ENCODE data around the gene RPLP1.
"Not testable (repeated sequence)": the region's sequence is repeated elsewhere in the genome, so short reads cannot be mapped to it uniquely, and the experiment has no call there.

Gene RPLP1

DNA sequence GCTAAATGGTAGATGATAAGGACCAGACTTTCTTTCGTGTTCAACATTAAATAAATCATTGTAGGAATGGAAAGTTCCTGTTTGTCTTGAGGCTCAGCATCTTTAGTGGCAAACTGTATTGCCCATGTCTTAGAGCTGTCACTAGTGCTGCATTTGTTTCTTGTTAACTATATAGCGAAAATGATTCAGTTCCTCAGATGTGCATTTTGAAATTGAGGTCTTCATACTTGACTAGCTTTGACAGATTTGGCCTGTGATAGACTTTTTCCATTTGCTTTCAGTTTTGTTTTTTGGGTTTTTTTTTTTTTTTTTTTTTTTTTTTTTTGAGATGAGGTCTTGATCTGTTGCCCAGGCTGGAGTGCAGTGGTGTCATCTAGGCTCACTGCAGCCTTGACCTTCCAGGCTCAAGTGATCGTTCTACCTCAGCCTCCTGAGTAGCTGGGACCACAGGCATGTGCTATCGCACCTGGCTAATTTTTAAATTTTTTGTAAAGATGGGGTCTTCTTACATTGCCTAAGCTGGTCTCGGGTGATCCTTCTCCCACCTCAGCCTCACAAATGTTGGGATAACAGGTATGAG is 9.5 kb upstream of the RPLP1 start:
- no peak for DNase-seq

DNA sequence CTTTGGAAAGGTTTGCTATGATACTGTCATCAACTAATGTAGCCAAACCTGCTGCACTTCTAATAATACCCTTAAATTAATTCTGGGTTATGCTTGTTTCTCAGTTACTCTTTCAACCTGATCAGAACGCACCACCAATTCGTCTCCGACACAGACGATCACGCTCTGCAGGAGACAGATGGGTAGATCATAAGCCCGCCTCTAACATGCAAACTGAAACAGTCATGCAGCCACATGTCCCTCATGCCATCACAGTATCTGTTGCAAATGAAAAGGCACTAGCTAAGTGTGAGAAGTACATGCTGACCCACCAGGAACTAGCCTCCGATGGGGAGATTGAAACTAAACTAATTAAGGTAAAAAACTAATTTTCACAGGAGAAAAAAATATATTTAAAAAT is 7.9 kb upstream of the RPLP1 start:
- no peak for DNase-seq

DNA sequence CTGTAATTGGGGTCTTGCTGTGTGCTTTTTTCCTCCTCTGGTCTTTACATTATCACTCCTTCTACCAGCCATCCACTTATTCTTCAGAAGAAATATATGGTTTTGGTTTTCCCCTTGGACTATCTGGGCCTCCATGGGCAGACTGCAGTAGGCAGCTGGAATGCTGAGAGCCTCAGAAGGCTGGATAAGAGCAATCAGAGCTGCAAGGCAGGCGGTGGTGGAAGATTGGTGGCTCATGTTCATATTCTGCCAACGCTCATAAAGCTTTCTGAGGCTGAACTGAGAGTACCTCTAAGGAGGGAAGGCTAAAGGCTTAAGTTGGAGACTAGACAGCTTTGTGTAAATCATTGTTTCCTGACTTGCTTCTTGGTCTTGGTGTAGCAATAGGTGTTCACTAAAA is 5.7 kb upstream of the RPLP1 start:
- no peak for DNase-seq

DNA sequence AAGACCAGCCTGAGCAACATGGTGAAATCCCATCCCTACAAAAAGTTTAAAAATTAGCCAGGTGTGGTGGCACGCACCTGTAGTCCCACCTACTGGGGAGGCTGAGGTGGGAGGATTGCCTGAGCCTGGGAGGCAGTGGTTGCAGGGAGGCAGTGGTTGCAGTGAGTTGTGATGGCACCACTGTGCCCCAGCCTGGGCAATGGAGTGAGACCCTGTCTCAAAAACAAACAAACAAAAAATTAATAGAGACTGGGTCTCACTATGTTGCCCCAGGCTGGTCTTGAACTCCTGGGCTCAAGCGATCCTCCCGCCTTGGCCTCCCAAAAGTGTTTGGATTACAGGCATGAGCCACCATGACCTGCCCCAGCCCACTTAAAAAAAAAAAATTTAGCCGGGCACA is 2.4 kb upstream of the RPLP1 start:
- DNase-seq: not testable (repeated sequence)

DNA sequence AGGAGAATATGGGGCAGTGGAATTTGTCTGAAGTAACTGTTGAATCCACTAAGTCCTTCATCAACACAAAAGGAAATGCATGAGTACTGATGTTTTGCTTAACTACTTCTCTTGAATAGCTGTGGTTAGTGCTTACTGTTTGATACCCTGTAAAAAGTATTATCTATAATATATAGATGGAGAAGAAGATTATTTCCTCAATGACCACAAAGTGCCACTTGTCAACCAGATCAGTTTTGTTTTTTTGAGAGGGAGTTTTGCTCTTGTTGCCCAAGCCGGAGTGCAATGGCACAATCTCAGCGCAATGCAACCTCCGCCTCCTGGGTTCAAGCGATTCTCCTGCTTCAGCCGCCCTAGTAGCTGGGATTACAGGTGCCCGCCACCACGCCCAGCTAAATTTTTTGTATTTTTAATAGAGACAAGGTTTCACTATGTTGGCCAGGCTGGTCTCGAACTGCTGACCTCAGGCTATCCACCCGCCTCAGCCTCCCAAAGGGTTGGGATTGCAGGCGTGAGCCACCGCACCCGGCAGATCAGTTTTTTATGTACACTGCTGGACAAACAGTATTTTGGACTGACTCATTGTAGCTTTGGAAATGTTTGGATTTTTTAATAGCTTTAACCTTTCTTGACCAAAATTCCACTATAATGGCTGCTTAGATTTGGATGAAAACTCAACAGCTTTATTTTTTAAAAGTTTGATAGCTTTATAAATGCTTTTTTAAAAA is 1.5 kb upstream of the RPLP1 start:
- no peak for DNase-seq

DNA sequence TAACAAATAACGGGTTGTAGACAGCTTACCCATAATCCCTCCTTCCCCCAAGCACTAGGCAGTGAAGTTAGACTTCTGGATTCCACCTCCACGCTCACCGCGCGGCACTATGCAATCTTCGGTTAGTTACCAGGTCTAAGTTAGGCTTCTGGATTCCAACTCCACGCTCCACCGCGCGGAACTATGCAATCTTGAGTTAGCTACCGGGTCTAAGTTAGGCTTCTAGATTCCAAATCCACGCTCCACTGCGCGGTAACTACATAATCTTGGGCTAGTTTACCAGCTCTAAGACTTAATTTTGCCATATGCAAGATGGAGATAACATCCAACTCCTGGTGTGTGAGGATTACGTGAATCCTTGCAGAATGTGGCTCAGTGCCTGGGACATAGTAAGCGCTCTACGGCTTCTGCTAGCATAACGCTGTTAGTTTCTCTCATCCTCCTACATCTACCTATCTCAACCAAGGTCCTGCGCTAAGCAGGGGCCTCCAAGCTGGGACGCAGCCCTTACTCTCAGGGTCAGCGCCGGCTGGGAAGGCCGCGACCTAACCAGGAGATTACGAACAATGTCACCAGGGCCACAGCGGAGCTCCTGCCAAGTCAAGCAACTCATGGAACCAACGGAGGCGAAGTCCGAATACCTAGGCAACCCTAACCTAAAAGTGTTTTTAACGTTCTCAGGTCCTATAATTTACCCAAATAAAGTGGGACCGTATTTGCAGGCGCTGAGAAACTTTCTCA is 497 bp upstream of the RPLP1 start:
- DNase-seq: no peak

DNA sequence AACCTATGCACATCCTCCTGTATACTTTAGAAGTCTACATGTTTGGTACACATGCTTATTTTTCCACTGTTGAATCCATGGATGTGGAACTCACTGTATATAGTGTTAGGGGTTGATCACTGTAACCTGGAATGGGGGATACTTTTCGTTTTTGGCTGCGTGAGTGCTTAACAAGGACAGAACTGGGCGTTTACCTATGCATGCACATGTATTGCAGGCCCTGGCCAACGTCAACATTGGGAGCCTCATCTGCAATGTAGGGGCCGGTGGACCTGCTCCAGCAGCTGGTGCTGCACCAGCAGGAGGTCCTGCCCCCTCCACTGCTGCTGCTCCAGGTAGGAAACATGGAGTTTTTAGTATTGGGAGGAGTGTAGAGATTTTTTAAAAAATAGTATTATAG is 2.3 kb downstream of the RPLP1 start:
- no peak for DNase-seq

DNA sequence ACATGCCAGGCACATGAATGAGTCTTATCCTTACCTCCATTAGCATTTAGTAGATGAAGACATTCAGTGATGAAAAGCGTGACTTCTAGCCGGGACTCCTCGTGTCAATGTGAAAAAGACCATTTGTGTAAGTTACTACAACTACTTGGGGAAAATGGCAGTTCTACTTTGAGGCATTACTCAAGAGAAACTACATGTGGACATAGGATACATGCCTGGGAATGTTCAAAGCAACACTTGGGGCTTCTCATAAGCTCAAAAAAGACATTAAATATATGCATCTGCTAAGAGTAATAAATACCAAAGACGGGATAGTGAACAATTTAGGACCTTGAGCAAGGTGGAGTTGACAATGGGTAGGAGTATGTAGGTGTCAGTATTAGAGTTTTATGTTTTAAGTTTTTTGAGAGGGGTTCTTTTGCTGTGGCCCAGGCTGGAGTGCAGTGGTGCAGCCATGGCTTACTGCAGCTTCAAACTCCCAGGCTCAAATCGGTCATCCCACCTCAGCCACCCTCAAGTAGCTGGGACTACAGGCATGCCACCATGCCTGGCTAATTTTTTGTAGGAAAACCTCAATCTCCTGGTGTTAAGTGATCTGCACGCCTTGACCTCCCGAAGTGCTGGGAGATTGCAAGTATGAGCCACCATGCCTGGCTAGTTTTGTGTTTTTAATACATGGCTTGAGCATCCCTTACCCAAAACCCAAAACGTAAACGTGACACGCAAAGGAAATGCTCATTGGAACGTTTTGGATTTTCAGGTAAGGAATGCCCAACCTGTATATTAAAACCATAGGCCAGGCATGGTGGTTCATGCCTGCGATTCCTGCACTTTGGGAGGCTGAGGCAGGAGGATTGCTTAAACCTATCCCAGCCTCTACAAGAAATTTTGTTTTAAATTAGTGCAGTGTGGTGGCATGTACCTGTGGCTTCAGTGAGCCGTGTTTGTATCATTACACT is 3.9 kb downstream of the RPLP1 start:
- no peak for DNase-seq

DNA sequence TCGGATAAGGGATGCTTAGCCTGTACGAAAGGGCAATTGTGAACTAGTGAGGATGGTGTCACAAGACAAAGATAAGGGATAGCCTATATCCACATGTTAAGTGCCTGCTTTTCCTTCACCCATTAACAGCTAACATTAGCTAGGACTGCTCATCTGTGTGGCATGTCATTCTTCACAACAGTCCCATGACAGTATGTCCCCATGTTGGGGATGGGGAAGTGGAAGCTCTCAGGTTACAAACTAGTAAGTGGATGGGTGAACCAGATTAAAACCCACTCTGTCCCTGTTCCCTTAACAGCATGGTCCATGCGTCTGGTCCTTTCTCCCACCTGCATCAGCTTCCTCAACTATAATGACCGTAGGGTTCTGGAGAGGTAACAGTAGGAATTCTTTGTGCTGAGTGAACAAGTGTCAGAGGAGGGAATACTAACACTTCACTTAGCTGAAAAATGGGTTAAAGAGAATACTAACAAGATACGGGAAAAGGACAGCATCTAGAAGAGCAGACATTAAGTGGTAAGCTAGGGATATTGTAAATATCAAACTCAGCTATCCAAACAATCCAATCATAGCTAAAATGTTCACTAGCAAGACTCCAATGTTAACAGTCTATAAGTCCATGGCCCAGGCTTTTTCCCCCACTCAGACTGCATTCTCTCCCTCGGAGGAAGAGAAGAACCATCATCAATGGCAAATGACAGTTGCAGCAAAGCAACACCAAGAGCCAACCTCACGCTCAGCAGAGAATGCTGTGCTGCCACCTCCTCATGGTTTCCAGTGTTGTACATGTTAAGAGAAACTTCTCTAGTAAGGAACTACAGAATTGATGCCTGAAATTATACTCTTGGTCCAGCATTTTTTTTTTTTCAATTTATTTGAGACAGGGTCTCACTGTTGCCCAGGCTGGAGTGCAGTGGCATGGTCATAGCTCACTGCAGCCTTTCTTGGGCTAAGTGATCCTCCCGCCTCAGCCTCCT is 5.0 kb downstream of the RPLP1 start:
- no peak for DNase-seq

DNA sequence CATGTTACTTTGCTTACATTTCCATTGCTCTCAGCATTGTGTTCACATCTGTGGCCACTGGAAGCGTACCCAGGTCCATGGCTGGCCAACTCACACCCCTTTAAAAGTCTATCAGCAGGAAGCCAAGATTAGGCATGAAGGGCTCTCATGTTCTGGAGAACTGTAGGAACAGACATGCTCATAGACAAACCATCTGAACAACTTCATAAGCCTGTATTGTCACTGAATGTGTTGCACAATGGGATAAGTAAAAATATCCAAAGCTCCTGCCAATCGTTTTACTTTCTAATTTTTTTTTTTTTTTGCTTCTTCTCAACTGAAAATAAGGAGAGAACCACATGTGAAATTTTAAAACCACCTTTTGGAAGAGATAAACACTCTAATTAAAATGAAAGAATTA is 6.4 kb downstream of the RPLP1 start:
- no peak for DNase-seq

DNA sequence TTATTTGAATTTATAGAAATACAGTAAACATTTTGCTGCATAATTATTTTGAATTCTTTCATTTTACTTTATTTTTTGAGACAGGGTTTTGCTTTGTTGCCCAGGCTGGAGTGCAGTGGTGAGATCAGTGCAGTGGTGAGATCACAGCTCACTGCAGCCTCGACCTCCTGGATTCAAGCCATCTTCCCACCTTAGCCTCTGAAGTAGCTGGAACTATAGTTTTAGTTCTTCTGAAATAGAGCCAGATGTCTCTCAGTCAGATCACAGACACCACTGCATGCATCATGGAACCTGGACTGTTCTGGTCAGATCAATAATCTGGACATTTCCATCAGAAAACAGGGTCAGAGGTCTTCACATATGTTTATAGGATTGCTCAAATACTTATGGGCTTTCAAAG is 7.9 kb downstream of the RPLP1 start:
- DNase-seq: no peak

DNA sequence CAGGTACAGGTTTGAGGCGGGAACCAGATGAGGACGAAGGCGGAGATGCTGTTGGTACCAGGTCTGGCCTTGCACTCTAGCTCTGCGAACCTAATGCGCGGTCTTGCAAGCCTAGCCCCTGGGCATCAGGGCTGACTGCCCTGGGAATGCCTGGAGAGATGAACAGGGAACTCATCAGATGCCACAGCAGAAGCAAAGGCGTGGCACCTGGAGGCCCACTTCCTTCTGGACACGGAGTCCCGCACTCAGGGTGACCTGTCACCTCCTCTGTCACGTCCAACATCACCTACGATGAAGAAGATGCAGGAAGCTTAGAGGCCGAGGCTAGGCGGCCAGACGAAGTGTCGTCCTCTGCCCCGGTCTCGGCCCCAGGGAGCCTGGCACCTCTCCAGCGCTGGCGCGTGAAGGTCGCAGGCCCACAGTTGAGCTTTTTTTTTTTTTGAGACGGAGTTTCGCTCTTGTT is 9.4 kb downstream of the RPLP1 start:
- no peak for DNase-seq

DNA sequence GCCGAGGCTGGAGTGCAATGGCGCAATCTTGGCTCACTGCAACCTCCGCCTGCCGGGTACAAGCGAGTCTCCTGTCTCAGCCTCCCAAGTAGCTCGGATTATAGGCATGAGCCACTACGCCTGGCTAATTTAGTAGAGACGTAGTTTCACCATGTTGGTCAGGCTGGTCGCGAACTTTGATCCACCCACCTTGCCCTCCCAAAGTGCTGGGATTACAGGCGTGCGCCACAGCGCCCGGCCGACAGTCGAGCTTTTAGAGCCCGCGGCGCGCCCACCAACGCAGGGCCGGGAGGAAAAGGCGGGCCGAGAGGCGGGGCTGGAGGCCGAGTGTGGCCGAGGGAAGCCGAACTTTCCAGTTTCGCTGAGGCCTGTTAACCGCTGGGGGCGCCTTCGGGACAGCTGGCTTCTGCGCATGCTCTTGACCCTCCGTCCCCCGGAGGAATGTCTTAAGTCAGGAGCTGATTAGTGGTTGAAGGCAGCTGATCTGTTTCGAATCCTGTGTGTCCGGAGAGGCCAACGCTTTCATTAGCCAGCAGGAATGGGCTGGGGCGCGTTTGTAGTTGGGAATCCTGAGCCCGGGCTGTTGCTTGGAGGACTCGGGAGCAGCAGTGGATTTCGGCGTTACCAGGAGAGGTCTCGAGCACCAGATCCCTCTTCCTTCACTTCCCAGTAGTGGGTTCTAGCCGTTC is 10.0 kb downstream of the RPLP1 start:
- DNase-seq: peak; percentile 84

DNA sequence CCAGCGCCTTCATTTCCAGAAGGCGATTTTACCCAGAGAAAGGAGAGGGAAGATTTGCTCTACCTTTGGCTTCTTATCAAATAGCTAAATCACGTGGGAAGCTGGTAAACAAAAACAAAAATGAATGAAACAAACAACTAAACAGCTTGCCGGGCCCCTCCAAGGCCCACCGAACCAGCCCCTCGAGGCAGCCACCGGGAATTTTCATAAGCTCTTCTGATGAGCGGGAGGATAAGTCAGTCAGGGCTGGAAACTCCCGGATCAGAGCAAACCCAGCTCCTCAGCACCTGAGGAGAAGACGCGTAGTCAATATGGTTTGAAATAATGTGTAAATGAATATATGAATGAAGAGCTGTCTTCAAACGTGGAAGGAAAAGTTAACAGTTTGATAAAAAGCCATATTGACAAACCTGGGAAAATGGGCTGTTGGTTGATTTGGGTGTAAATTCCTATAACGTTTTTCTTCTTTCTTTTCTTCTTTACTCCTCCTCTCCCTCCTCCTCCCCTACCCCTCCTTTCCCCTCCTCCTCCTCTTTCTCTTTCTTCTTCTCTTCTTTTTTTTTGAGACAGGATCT is 10.7 kb downstream of the RPLP1 start:
- DNase-seq: no peak

DNA sequence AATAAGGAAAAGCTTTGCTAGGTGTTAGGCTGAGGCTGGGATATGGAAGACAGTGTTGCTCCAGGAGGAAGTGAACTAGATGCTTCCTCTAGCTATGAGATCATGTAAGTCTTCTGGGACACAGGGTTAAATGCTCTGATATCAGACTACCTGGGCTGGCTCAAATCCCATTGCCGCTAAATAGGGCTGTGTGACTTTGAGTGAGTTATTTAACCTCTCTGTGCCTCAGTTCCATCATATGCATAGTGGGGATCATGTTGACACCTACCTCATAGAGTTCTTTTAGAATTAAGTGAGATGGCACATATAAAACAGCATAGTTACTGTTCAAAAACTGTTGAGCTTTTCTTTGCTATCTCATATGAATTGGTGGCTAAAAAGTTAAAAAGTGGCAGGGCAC is 12.6 kb downstream of the RPLP1 start:
- no peak for DNase-seq

DNA sequence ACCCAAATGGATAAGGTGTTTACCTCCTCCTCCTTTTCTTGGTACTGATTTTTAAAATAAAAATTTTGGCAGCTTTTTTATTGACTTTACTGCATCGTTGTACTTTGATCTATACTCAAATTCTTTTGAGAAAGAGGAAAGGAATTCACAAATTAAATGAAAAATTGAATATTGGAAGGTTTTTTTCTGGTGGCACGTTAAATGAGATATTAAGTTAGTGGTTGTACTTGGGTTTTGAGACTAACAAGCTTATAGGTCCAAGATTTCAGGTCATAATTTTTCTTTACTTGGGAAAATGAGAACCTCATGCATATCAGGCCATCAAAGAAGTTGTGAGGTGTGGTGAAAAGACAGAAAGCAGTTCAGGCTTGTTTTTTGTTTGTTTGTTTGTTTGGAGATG is 14.1 kb downstream of the RPLP1 start:
- no peak for DNase-seq

DNA sequence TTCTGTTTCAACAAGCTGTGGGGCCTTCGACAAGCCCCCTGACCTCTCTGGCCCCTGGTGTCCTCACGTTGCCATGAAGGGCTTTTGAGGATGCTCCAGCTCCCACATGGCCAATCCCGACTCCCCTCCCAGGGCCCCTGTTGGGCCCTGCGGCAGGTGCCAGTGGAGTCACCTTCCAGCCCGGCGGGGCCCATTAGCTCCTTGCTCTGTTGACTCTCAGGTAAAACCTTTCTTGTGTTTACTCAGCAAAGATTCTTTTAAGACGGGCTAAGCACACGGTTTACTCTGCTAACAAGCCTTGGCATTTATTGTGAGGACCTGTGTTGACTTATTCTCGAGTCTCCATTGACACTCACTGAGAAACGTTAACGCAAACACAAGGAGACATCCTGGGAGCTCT is 15.0 kb downstream of the RPLP1 start:
- DNase-seq: peak; percentile 22

DNA sequence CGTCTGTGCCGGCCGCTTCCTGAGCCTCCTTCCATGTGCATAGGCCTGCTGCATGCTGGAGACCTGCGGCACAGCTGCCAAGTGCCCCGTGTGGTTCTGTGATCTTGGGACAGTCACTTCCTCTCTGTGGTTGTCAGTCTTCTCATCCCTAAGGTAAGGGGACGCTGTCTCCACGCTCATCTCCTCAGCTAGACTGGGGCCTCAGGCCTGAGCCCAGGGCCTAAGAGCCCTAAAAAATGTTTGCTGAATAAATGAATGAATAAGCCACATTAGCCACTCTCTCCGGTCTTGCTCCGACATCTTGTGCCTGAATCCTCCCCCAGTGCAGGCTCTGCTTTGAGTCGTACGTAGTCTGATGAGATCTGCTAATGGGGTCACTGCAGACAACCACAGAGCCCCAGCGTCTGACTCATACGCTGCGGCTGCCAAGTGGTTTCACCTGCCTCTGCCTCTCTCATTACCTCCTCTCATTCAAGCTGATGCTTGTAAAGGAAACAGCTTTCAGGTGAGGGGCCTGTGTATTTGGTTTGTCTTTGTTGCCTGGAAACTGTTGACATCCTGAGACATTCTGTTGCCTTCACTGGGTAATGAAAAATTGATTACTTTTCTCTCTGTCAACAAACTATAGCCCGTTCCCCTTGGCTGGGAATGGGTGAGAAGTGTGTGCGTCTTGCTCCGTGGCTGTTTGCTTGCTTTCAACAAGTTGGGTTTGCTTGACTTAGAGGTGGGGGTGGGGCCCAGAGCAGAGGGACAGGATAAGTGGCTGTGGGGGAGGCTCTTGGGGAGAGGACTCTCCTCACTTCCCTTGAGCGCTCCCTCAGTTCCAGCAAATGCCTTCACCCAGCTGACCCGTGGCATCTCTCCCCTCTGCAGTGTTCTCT is 15.9 kb downstream of the RPLP1 start:
- peak; percentile 88 for DNase-seq

DNA sequence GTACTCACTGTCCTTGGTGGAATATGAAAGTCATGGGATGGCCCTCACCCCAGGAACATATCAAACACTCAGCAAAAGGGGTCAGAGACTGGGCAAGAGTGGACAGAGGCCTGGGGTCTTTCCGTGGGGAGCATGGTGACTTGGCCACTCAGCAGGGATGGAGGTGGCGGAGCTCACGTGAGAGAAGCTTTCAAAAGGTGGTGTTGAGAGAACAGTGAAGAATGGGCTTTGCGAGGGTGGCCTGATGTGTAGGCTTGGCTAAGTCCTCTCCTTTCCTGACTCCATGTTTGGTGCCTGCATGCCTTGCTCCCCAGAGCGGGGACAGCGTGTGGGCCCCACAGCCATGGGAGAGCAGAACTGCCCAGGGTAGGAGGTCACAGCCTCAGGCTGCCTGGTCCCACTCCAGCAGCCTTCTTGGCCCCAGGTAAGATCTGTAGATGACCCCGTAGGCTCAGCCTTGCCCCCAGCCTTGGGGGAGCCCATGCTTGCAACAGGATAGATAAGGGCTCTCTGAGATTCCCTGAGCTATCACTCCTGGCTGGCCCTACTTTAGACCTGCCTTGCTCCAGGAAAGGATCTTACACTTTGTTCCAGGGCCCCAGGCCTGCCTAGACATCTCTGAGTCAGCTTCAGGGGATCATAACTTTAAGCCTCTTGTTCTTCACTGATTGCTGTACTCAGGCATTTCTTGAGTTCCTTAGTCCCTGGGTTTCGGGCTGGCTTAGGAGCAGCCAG is 17.0 kb downstream of the RPLP1 start:
- no peak for DNase-seq
